HCT116 (cell line): ENCODE results near the gene CDKL4.

ENCODE experiments used
- CTCF ChIP-seq, 3 experiments: fragments of 200-600 bp in 1 of 3; sonication (generic) in 1 of 3; IDR thresholded peaks in 2 of 3; conservative IDR thresholded peaks in 1 of 3; 2 replicates each; pipeline ENCODE4 v1.5.1; 2012 to 2017; ENCODE audit warnings: low read depth in 2 of 3, low read length in 2 of 3, antibody characterized with exemption in 1 of 3, borderline replicate concordance in 1 of 3, control low read depth in 1 of 3, mild to moderate bottlenecking in 1 of 3, mixed read lengths in 1 of 3, mixed run types in 1 of 3, moderate library complexity in 1 of 3; ENCODE audit not compliant: insufficient read depth in 1 of 3
- EZH2 ChIP-seq: fragments of 200-600 bp; sonication (generic); IDR thresholded peaks from 2 replicates; pipeline ENCODE4 v1.6.1; 2017; ENCODE audit warnings: antibody characterized with exemption, mixed run types
- JUND ChIP-seq: IDR thresholded peaks from 2 replicates; pipeline ENCODE4 v1.6.1; 2012
- MAX ChIP-seq: IDR thresholded peaks from 2 replicates; pipeline ENCODE4 v1.6.1; 2012
- POLR2A ChIP-seq: IDR thresholded peaks from 2 replicates; pipeline ENCODE4 v1.7.0; 2011; ENCODE audit warnings: borderline replicate concordance; ENCODE audit not compliant: insufficient read depth, insufficient read length; ENCODE audit errors: extremely low read depth
- POLR2AphosphoS5 ChIP-seq: IDR thresholded peaks from 2 replicates; pipeline ENCODE4 v1.6.1; 2011; ENCODE audit warnings: mild to moderate bottlenecking, low read depth, low read length, moderate library complexity
- REST ChIP-seq: IDR thresholded peaks from 2 replicates; pipeline ENCODE4 v1.6.1; 2012; ENCODE audit warnings: low read depth
- SP1 ChIP-seq: IDR thresholded peaks from 2 replicates; pipeline ENCODE4 v1.6.1; 2012; ENCODE audit warnings: low read depth
- SRF ChIP-seq: IDR thresholded peaks from 2 replicates; pipeline ENCODE4 v1.6.1; 2012; ENCODE audit warnings: low read depth
- TCF7L2 ChIP-seq: IDR thresholded peaks from 2 replicates; pipeline ENCODE4 v1.7.0; 2011; ENCODE audit warnings: borderline replicate concordance, inconsistent platforms; ENCODE audit not compliant: insufficient read depth, insufficient read length; ENCODE audit errors: extremely low read depth
- YY1 ChIP-seq: IDR thresholded peaks from 2 replicates; pipeline ENCODE4 v1.6.1; 2011; ENCODE audit warnings: low read length, low read depth, moderate library complexity, mild to moderate bottlenecking; ENCODE audit not compliant: insufficient replicate concordance; ENCODE audit errors: extremely low read depth
- ZFX ChIP-seq: fragments of 450-650 bp; IDR thresholded peaks from 2 replicates; pipeline ENCODE4 v1.6.1; 2017

GRCh38 chr2:39246382-39246980 is 2.7 kb upstream of the CDKL4 start:
- TF ChIP-seq POLR2AphosphoS5 (0 out of 2 replicates have a peak, but pooled peaks have one; percentile 10), CTCF (IDR thresholded peaks at IDR 0.05 in 2 of 3, conservative IDR thresholded peaks at IDR 0.05 in 1 of 3; ENCODE audit: borderline replicate concordance in 1 of 3, insufficient read depth in 1 of 3, low read depth in 2 of 3, low read length in 2 of 3) (no peak), MAX (no peak), TCF7L2 (no peak), YY1 (no peak), POLR2A (no peak), SP1 (no peak), JUND (no peak), ZFX (no peak), REST (no peak), EZH2 (no peak), SRF (no peak)
